NOMO-1 treated with DMSO at 0.1 percent for 48 hours (cell line): Measurements from ENCODE around the gene HOXB2.
"Not testable (repeated sequence)": the region's sequence is repeated elsewhere in the genome, so short reads cannot be mapped to it uniquely, and the experiment has no call there.

Experiments
- DNase-seq: peaks from one replicate; lab custom pipeline; 2025; ENCODE audit not compliant: unreplicated experiment; lab: John Stamatoyannopoulos, UW

Gene HOXB2

DNA sequence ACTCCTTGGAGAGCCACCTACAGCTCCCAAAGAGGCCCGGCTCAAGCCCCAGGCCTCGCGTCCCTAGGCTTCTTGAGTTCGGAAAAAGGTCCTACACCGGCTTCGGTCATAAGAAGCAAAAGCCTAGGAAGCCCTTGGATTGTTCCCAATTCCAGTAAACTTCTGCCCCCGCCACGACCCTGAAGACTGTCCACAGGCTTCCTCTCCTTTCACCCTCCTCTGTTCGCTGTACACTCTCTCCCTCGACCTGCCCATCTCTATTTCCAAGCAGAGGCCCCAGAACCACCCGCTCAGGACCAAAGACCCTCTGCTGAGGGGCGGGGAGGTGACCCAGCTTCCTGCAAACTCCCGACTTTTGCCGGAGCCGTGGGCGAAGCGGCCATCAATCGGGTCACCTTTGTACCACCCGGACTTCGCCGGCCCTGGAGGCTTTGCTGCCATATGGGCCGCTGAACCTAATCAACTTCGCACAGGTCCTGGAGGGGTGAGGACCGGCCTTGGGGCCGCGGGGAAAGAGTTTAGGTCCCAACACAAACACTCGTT lies 2.7 kb downstream of the HOXB2 start:
- DNase-seq = no peak

DNA sequence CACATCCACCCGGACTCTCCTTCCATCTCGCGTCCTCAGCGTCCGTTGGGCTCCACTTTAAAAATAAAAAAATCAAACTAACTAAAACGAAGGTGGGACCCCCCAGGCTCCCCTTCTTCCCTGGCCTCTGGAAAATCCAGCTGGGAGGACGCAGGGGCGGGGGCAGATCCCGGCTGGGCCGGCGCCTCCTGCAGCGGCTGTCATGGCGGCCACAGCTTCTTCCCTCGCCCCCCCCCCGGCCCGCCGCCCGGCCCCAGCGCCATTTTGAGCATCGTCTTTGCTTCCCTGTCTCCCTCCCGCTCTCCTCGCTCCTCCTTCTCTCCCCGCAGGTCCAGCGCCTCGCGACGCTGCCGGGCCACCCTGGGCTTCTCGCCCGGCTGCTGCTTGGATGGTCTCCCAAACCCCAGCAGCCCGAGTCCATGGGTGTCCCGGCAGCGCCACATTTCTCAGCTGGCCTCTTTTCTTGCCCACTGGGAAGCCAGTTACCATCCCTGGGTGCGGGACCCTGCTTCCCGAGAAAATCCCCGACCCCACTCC lies 3.3 kb downstream of the HOXB2 start:
- no peak for DNase-seq

- DNase-seq = no peak
Observed at GRCh38 chr17:48541036-48541576, 3.8 kb downstream of the HOXB2 start.

DNA sequence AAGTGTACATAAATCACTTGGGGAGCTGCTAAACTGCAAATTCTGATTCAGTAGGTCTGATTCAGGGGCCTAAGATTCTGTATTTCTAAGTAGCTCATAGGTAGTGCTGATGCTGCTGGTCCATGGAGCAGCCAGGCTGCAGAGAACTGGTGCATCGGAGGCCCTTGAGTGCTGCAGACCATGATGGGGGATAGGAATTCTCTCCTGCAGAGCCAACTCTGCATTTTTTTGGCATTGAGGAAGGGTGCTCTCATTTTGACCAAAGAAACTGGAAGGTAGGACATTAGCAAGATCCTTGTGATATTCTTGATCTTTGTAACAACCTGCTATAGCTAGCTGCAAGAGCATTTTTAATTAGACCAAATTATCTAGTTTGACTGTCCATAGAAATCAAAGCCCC lies 4.7 kb downstream of the HOXB2 start:
- DNase-seq = no peak

- DNase-seq = no peak
Observed at GRCh38 chr17:48539177-48539576, 5.7 kb downstream of the HOXB2 start.

- no peak for DNase-seq
Observed at GRCh38 chr17:48537316-48537715, 7.6 kb downstream of the HOXB2 start.

DNA sequence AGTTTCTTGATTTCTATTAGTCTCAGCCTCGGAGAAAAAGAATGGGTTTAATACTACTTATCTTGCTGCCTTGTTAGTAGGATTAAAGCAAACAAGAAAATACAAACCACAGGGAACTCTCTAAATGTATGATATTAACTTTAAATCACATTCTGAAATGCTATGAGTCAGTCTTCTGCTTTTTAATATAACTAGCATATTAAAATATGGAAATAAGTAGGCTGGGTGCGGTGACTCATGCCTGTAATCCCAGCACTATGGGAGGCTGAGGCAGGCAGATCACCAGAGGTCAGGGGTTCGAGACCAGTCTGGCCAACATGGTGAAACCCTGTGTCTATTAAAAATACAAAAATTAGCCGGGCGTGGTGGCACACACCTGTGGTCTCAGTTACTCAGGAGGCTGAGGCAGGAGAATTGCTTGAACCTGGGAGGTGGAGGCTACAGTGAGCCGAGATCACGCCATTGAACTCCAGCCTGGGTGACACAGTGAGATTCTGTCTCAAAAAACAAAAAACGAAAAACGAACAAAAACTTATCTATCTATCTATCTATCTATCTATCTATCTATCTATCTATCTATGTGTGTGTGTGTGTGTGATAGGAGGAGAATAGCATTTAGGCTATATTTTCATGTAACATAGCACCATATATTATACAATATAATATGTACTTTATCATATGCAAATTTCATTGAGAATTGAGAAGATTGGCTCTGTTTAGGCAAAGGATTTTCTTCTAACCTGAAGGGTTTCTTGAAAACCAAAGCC lies 8.9 kb downstream of the HOXB2 start:
- not testable (repeated sequence) for DNase-seq

- no peak for DNase-seq
Observed at GRCh38 chr17:48532261-48532660, 12.6 kb downstream of the HOXB2 start.

DNA sequence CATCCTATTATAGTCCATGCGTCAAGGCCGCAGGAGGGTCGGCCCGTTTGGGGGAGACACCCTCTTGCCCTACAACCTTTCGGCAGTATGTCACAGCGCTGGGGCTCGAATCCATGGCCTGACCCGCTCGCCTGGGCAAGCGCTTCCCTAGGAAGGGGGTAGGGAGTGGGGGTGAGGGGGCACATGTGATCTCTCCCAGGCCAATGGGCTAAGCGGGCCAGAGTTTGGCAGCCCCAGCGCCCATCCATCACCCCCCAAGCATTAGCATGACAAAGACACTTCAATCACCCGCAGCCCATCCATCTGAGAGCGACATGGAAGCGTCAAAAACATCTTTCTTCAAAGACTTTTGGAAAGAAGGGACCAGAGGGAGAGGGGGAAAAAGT lies 14.0 kb downstream of the HOXB2 start, which contains the start of gene HOXB1:
Gene HOXB1, minus strand, starts transcription at position 125 of the 386 bp plus-strand sequence. Its CDS starts 107 bp downstream, at position 18.
- no peak for DNase-seq

- DNase-seq = no peak
Observed at GRCh38 chr17:48530208-48530886, 14.6 kb downstream of the HOXB2 start.

- DNase-seq = no peak
Observed at GRCh38 chr17:48529683-48530009, 15.3 kb downstream of the HOXB2 start.

DNA sequence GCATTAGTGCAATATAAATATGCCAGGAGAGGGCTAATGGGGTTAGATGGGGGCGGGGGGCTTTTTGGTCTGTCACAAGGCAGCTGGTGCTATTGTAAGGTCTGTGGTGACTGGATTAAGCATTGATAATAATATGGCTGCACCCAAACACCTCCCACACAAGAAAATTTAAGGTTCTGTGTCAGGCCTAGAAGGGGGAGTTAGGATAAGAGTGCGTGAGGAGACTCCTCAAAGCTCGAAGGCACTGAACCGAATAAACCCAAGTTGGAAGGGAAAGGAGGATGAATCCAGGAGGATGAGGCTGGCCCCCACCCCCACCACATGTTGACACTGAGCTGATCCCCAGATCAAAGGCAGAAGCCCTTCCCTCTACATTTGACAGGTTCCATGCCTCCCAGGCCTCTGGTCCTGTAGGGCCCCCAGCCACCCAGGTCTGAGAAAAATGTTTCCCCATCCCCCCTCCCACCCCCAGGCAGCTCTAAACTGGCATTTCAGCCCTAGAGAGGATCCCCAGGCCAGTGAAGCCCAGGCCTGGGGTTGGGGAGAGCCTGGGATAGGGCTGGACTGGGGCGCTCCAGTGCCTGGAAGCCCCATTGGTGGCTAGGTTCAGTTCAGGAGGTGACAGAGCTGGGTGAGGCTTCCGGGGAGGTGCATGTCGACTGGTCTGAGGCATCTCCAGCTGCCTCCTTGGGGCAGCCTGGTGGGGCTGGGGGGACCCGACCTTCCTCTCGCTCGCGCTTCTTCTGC lies 15.8 kb downstream of the HOXB2 start:
- DNase-seq = no peak

- no peak for DNase-seq
Observed at GRCh38 chr17:48528153-48528935, 16.6 kb downstream of the HOXB2 start.

DNA sequence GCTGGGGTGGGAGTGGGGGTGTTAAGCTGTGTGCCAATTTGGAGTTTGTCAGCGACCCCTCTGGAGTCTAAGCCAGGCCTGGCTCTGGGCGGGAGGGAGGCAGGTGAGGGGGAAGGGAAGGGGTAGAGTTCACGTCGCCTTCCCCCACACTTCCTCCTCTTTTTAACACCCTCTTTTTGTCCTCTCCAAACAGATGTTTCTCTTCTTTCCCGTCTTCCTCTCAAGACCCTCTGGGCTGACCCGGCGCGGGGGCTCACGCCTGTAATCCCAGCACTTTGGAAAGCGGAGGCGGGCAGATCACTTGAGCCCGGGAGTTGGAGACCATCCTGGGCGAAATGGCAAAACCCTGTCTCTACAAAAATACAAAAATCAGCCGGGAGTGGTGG lies 17.4 kb downstream of the HOXB2 start:
- no peak for DNase-seq

DNA sequence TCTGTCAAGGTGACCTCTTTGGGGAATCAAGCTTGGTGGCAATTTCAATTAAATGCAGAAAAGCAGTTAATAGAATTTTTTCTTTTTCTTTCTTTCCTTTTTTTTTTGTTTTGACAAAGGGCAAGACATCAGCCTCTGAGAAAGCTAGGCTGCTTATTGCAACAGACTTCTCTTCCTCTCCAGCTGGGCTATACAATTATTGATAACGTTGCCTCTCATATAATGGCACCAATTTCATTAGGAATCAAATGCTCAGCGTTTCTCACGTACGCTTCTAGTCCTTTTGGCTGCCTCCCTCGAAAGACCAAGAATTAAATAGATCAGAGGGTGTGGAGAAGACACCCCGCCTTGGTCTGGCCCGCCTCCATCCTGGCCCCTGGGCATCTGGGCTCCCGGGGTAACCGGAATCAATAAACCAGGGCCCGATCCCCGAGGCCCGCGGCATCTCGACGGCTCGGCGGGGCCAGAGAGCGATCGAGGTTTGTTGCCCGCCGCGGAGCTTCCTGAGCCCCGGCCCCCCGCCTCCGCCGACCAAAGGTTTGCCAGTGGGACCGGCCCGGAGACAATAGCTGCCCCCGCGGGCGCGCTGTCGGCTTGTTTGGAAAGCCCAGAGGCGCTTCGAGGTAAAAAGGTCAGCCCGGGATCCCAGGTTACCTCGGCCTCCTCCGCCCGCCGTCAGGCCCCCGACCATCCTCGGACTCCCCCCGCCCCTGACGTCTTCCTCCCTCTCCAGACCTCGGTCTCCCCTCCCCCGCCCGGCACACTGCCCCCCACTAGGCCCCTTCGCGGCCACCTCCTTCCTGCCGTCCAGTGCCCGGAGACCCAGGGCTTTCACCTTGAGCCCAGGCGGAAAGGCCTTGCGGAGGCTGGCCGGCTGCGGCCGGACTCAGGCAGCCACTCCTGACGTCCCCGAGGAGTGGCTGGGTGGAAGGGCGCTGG lies 18.0 kb downstream of the HOXB2 start:
- DNase-seq = no peak

DNA sequence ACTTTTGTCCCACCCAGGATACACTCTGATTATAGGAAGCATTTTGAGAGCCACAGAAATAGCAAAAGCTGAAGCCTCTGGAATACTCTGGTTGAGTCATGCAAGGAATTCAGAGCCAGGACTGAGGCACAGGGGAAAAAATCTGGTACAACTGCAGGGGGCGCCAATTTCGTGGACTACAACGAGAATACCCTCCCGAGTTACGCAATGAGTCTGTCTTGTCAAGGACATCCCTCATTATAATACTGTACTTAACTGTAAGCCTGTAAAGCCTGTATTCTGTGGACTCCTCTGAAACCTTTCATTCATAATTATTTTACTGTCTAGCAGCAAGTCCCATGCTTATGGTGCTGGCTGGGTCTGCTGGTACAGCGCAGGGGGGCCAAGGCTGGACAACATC lies 21.9 kb downstream of the HOXB2 start:
- no peak for DNase-seq

DNA sequence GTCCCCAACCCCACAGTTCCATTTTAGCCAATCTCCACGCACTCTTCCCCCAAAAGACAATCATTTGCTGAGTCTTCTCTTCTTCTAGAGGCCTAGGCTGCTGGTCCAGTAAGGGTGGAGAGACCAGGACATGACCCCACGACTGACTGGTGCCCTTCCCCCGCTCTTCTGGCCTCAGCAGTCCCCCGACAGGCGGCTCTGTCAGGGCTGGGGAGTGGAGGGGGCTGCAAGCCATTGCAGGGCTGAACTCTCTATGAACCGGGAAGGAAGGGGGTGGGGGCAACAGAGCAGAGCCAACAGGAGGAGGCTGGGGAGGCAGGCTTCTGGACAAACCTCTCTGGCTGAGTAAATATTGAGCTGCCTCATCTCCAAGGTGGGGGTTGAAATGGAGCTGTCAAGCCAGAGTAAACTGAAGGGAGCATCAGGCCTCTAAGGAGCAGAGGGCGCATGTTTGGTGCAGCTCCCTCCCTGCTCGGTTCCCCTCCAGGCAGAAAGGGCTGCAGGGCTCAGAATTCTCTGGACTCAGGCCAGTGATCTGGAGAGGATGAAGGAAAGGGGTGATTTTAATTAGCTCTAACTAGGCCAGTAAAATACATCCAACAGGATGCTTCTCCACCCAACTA lies 22.8 kb downstream of the HOXB2 start:
- DNase-seq = no peak

DNA sequence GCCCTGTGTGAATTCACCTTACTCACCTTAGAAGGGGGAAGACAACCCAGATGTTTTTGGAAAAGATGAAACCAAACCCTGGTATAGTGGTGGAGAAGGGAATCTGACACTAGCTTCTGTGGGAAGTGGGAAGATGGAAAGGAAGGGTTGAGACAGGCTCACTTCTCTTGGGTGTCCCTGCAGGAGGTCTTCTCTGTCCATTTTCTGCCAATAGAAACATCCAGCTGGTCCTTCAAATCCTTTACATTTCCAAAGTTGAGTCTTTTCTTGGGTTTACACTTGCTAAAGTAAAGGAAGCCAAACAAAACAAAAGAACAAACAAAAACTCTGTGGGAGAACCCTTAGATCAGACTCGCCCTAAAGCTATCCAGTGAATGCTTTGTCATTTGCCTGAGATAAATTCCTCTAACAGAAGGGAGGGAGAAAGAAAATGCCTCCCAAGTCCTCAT lies 24.3 kb downstream of the HOXB2 start:
- DNase-seq = no peak

GRCh38 chr17:48519427-48519826 lies 25.5 kb downstream of the HOXB2 start:
- no peak for DNase-seq
